HG03565 (cell line): ENCODE data around the gene NKD1.
"Not testable (repeated sequence)": the region's sequence is repeated elsewhere in the genome, so short reads cannot be mapped to it uniquely, and the experiment has no call there.

Experiments
- ATAC-seq: cut with Tn5 transposase; IDR thresholded peaks from one replicate; pipeline ENCODE4 v1.9.1; 2021; ENCODE audit warnings: mild to moderate bottlenecking, moderate library complexity; ENCODE audit not compliant: unreplicated experiment

NKD1 gene

GRCh38 chr16:50536258-50536645 is 11.9 kb upstream of the NKD1 start:
- ATAC-seq: not testable (repeated sequence)

GRCh38 chr16:50537533-50538290 is 10.5 kb upstream of the NKD1 start:
- ATAC-seq: no peak

GRCh38 chr16:50538411-50539052 is 9.7 kb upstream of the NKD1 start:
- ATAC-seq: no peak

GRCh38 chr16:50539053-50539695 is 9.0 kb upstream of the NKD1 start:
- ATAC-seq: no peak

GRCh38 chr16:50539822-50540710 is 8.1 kb upstream of the NKD1 start:
- no peak for ATAC-seq

- ATAC-seq: no peak
Measured at GRCh38 chr16:50540711-50541007, 7.5 kb upstream of the NKD1 start.

- ATAC-seq: no peak
Measured at GRCh38 chr16:50542703-50543102, 5.5 kb upstream of the NKD1 start.

GRCh38 chr16:50546125-50546524 is 2.1 kb upstream of the NKD1 start:
- no peak for ATAC-seq

GRCh38 chr16:50547340-50548124 is 664 bp upstream of the NKD1 start:
- no peak for ATAC-seq

GRCh38 chr16:50548909-50549560 is 839 bp downstream of the NKD1 start:
- ATAC-seq: no peak

GRCh38 chr16:50549561-50549915 is 1.3 kb downstream of the NKD1 start:
- no peak for ATAC-seq

- ATAC-seq: no peak
Measured at GRCh38 chr16:50550035-50550434, 1.8 kb downstream of the NKD1 start.

GRCh38 chr16:50550866-50551641 is 2.9 kb downstream of the NKD1 start:
- no peak for ATAC-seq

GRCh38 chr16:50552476-50553101 is 4.4 kb downstream of the NKD1 start:
- no peak for ATAC-seq

GRCh38 chr16:50553182-50553710 is 5.0 kb downstream of the NKD1 start:
- ATAC-seq: no peak

GRCh38 chr16:50553731-50554360 is 5.7 kb downstream of the NKD1 start:
- ATAC-seq: no peak

- no peak for ATAC-seq
Measured at GRCh38 chr16:50555269-50555875, 7.2 kb downstream of the NKD1 start.
